NCI-H345 (cell line): Measurements from ENCODE around the gene SLC29A1.

Experiments used
- DNase-seq: peaks from one replicate; lab custom pipeline; 2025; lab: John Stamatoyannopoulos, UW

The SLC29A1 gene

DNA sequence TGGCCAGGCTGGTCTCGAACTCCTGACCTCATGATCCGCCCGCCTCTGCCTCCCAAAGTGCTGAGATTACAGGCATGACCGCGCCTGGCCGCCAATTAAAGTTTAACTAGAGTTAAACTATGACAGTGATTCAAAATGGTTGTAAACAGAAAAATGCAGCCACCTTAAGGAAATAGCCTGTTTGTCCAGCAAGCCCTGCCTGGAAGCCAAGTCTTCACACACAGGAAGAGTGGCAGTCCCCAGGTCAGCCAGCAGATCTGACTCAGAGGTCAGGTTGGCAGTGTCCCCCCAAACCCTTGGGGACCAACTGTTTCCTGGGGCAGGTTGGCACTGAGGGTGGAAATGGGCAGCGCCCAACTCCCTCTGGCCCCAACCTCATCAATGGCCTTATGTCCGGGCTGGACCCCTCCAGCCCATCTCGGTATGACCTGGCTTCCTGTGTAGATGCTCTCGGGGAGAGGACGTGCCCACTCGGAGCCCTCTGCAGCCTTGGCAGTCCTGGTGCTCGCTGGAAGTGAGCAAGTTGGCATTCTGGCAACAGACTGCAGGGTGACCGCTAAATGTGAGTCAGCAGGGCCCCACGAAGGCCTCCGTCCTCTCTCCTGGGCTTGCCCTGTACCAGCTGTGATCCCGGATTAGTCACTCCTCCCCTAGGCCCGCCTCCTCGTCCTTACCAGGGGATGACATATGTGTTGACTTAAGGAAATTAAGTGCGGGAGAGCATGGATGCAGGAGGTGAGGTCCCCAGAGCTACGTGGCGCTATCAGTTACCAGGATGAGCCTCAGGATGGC is 13.8 kb downstream of the SLC29A1 start:
- peak; percentile 89 for DNase-seq

DNA sequence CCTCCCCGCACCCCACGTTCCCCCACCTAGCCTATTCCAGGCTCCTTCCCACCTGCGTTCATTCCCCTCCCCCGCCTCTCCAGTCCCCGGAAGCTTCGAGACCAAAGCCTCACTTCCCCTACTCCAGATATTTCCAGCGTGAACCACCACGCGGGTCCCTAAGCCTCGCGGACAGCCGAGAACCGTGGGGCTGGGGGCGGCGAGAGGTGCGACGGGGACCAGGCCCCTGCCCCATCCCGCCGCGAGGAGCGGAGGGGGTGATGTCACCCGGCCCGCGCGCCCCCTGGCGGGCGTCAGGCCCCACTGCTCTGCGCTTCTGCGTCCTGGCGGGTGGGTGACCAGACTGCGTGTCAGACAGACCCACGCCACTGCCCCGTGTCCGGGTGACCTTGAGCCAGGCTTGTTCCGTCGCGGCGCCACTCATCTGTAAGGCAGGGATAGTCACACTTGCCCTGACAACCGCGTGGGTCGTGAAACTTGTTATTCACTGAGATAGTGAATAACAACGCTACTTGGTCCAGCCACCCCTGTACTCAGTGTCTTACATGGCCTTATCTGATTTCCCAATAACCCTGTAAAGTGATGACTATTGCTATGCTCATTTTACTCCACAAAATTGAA is 14.5 kb downstream of the SLC29A1 start:
- peak; percentile 75 for DNase-seq

DNA sequence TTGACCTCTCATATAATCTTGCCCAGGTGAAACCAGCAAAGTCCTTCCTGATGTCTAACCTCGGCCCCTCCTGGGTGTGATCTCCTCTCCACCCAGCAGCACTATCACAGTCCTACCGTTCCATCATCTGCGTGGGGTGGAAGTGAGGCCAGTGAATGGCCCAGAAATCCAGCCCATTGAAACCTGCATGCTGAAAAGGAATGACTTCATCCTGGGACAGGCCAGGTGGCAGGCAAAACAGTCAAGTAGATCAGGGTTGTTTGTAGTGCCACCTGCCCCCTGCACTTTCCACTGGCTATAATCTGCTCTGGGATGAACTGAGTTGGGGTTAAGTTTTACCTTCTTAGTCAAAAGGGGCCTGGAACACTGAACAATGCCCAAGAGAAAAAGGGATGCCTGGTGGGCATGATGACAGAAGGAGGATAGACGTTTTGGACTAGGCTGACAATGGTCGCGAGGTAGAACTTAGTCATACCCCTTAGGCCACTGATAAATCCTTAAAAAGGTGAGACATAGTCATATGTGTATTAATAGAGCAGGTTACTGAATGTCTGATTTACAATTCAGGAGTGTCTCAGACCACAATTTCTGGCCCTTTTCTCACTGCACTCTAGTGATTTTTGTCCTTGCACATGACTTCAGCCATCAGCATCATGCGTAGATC is 15.4 kb downstream of the SLC29A1 start:
- no peak for DNase-seq

DNA sequence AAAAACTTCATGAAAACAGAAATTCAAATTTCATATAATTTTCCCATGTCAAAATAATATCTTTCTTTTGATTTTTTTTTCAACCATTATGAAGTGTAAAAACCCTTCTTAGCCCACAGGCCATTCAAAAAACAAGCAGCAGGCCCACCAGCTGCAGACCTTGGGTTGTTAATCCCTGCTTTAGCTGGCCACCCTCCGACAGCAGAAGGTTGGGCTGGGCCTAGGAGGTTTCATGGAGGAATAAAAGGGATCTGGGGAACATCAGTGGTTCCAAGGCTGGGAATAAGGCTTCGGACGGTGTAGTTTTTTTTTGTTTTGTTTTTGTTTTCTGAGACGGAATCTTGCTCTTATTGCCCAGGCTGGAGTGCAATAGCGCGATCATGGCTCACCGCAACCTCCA is 19.9 kb downstream of the SLC29A1 start:
- DNase-seq: no peak

DNA sequence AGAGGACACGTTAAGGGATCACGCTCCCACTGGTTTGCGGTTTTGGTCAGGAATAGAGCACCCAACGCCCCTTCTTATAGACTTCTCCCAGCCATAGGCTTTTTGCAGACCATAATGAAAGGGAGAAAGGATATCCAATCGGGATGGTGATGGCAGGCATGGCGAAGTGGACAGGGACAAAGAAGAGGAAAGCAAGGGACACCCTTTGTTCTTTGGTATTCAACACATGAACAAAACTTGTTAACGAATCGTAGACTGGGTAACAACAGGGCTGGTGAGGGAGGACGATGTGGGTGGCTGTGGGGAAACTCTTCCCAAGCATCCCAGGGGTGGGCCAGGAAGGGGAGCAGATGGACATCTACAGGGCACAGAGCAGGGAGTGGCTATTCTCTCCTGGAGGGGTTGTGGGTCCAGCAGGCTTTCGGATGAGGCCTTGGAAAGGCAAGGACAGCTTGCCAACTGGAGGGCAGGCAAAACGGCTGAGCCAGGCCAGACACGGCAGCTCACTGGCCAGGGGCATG is 22.1 kb downstream of the SLC29A1 start:
- DNase-seq: no peak

DNA sequence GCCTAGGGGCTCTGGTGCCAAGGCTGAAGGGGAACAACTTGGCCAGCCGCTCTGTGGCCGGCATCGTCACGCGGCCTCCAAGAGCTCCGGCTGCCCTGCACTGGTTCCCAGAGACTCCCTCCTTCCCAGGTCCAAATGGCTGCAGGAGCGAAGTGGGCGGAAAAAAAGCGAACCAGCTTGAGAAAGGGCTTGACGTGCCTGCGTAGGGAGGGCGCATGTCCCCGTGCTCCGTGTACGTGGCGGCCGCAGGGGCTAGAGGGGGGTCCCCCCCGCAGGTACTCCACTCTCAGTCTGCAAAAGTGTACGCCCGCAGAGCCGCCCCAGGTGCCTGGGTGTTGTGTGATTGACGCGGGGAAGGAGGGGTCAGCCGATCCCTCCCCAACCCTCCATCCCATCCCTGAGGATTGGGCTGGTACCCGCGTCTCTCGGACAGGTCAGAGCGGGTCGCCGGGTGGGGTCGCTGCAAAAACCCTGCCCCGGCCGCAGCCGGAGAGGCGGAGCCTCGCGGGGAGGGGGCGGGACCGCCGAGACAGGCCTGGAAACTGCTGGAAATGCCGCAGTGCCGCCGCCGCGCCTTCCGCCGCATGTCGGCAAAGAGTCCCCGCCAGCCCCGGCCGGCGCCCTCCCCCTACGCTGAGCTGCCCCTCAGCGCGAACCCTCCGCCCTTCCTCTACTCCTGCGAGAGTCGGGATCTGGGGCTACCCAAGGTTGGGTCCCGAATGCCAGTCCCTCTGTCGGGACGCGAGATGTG is 22.7 kb downstream of the SLC29A1 start:
- DNase-seq: peak; percentile 92

DNA sequence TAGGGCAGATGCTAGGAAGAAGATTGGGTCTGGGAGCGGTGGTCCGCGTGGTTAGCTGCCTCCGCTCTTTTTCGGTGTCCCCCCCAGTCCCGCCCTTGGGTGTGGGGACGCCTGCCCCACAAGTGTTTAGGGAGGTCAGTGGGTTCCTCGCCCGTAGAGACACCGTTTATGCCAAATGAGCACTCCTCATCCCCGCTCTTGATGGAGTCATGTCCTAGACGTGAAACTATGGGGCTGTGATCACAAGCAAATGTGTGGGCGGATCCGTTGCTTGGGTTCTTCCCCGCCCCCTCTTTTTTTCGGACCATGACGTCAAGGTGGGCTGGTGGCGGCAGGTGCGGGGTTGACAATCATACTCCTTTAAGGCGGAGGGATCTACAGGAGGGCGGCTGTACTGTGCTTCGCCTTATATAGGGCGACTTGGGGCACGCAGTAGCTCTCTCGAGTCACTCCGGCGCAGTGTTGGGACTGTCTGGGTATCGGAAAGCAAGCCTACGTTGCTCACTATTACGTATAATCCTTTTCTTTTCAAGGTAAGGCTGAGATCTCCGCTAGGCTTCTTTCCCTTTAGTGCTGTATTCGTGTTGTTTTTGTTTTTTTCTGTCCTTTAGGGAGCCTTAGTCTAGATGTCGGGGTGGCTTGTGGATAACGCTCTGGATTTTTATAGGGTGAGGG is 23.4 kb downstream of the SLC29A1 start, which contains the start of gene HSP90AB1:
TSS of gene HSP90AB1 (plus strand) at position 439 of the 675 bp plus-strand sequence. CDS start 1,529 bp downstream, outside the sequence.
- DNase-seq: peak; percentile 98

DNA sequence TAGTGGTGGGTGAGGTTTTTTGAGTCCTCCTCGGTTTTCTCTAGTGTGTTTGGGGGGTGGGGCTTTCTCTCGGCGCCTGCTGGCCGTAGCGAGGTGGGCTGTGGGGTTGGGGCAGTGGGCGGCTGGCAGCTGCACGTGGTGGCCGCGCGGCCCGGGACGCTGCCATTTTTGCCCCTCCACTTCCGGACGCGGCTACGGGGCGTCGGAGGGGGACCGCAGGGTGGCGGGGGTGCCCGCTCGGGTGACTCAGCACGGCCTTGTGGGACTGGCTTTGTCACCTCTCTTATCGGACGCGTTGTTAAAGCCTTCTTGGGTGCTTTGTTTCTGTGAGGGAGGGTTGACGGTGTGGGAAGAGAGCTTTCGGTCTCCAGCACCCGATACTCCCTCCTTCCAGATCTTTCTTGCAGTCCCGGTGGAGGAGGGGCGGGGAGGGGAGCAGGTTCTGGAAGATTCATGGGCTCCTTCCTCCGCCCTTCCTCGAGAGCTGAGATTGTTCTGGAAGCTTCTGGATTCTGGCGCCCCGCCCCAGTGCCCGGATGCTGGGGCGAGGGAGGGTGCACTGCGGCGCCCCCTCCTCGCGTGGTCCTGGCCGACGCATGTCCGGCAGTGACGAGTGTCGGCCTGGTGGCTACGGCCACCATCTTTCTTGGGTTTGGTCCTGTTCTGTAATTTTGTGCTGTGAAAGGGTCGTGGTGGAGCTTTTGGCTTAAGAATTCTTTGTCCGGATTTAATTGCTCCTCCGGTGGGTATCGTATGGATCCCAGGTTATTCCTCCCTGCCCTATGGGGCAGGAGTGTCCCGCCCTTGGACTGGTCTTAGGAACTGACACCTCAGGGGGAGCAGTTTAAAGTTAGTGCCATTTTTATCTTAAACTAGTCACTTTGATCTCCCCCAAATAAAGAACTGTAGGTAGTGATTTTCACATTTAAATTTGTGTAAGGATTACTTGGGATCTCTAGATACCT is 24.2 kb downstream of the SLC29A1 start:
- DNase-seq: peak; percentile 50

DNA sequence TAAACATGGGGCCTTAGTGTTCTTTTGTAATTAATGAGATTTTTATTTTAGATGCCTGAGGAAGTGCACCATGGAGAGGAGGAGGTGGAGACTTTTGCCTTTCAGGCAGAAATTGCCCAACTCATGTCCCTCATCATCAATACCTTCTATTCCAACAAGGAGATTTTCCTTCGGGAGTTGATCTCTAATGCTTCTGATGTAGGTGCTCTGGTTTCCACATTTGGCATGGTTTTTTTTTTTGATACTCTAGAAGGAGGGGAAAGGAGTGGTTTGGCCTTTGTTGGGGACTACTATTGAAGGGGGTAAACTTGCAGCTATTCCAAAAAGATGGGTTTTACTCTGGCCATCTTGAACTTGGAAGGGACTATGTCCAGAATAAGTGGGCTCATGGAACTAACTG is 25.2 kb downstream of the SLC29A1 start:
- no peak for DNase-seq

DNA sequence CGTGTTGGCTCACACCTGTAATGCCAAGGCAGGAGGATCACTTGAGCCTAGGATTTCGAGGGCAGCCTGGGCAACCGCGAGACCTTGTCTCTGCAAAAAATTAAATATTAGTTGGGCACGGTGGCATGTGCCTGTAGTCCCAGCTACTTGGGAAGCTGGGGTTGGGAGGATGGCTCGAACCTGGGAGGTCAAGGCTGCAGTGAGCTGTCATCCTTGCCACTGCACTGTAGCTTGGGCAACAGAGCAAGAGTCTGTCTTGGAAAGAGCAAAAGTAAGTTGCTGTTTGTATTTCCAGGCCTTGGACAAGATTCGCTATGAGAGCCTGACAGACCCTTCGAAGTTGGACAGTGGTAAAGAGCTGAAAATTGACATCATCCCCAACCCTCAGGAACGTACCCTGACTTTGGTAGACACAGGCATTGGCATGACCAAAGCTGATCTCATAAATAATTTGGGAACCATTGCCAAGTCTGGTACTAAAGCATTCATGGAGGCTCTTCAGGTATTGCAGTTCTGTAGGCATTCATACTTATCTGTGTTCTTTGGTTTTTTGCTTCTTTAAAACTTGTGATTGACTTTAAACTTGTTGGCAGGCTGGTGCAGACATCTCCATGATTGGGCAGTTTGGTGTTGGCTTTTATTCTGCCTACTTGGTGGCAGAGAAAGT is 25.8 kb downstream of the SLC29A1 start:
- DNase-seq: no peak

DNA sequence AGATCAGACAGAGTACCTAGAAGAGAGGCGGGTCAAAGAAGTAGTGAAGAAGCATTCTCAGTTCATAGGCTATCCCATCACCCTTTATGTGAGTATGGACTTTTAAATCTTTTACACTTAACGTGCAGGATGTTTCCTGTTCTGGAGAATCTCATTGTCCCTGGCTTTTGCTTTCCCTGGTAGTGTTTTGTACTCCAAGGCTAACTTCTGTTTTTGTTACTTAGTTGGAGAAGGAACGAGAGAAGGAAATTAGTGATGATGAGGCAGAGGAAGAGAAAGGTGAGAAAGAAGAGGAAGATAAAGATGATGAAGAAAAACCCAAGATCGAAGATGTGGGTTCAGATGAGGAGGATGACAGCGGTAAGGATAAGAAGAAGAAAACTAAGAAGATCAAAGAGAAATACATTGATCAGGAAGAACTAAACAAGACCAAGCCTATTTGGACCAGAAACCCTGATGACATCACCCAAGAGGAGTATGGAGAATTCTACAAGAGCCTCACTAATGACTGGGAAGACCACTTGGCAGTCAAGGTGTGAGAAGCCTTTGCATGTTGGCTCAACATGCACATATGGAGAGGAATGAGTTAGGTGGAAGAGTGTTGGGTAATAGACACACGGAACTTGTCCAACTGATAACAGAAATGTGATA is 26.8 kb downstream of the SLC29A1 start:
- no peak for DNase-seq

DNA sequence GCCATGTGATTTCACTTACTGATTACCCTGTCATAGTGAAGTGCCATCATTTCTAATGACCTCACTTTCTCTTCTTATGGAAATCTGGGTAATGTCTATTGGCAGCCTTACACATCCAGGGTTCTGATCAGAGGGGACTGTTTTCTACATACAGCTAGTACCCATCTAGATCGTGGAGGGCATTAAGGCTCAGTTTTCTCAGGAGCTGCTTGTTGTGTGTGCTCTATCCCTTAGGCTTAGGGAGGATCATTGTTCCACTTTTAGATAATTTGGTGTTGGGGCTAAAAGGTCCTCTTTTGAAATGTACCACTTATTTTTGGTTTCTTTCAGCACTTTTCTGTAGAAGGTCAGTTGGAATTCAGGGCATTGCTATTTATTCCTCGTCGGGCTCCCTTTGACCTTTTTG is 27.3 kb downstream of the SLC29A1 start:
- no peak for DNase-seq

DNA sequence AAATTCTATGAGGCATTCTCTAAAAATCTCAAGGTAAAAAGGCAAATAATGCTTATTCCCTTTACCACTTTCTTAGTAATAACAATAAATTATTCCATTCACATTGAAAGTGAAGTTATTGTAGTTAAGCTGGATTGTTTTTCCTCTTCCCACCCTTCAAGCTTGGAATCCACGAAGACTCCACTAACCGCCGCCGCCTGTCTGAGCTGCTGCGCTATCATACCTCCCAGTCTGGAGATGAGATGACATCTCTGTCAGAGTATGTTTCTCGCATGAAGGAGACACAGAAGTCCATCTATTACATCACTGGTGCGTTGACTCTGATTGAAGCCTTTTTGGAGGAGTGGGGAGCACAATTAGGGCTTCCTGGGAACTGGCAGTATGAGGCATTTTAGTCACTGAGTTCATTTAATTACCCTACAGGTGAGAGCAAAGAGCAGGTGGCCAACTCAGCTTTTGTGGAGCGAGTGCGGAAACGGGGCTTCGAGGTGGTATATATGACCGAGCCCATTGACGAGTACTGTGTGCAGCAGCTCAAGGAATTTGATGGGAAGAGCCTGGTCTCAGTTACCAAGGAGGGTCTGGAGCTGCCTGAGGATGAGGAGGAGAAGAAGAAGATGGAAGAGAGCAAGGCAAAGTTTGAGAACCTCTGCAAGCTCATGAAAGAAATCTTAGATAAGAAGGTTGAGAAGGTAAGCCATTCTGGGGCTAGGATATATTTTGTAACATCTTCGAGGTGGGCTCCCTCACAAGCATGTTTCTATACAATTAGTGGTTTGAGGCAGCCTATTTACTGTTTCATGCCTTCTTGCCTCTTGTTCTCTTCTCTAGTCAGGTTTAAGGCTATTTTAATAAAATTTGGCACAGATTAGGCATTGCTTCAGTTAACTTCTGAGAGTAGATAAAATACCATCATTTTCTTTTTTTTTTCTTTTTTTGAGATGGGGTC is 28.5 kb downstream of the SLC29A1 start:
- no peak for DNase-seq

DNA sequence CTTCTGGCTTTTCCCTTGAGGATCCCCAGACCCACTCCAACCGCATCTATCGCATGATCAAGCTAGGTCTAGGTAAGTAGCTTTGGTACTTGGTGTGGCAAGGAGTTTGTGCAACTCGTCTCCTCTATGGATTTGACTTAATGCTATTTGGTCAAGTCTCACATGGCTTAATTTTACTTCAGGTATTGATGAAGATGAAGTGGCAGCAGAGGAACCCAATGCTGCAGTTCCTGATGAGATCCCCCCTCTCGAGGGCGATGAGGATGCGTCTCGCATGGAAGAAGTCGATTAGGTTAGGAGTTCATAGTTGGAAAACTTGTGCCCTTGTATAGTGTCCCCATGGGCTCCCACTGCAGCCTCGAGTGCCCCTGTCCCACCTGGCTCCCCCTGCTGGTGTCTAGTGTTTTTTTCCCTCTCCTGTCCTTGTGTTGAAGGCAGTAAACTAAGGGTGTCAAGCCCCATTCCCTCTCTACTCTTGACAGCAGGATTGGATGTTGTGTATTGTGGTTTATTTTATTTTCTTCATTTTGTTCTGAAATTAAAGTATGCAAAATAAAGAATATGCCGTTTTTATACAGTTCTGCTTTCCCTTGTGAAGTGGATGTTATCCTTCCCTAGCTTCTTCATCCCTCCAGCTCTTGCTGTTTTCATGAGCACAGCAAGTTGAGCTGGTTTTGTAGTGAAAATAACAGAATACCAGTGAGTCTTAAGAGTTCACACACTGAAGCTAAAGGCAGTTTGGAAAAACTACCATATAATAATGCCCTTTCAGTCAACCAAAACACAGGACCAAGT is 30.1 kb downstream of the SLC29A1 start:
- DNase-seq: peak; percentile 50

DNA sequence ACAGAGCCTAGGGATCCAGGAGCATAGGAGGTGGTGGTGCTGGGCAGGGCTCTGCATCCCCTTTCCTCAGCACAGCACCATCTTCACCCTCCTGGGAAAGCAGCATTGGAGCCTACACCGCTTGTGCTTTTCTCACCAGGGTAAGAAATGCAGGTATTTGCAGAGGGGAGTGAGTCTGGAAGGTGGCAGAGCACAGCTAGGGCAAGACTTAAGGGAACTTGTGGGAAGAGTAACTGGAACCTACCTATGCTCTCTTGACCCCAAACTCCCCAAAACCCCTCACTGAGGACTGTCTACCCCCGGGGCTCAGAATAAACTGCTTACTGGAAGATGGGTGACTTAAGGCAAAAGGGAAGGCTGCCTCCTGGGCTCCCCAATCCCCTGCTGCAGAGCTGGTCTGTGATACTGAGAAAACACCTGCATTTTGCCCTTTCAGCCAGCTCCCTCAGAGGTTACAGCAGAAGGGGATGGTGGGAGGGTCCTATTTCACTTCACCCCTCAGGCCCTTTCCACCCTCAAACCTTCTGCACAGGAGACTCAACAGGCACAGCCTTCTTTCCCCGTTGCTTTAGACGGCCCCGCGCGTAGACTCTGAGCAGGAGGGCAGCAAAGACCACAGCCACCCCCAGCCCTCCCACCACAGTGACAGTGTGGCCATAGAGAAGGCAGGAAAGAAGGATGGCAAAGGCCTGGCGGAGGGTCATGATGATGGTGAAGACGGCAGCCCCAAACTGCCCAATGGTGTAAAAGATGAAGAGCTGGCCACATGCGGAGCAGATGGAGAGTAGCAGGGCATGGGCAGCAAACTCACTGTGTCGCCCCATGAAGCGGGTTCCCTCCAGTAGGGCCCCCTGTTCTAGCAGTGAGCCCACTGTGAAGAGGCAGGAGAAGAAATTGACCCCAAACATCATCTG is 31.1 kb downstream of the SLC29A1 start:
- DNase-seq: no peak
